GM18870 (cell line): ENCODE measurements around the gene TMEM209.

Experiments used
- ATAC-seq: cut with Tn5 transposase; IDR thresholded peaks from one replicate; pipeline ENCODE4 v1.9.1; 2021; ENCODE audit warnings: moderate library complexity; ENCODE audit not compliant: unreplicated experiment

The TMEM209 gene

DNA sequence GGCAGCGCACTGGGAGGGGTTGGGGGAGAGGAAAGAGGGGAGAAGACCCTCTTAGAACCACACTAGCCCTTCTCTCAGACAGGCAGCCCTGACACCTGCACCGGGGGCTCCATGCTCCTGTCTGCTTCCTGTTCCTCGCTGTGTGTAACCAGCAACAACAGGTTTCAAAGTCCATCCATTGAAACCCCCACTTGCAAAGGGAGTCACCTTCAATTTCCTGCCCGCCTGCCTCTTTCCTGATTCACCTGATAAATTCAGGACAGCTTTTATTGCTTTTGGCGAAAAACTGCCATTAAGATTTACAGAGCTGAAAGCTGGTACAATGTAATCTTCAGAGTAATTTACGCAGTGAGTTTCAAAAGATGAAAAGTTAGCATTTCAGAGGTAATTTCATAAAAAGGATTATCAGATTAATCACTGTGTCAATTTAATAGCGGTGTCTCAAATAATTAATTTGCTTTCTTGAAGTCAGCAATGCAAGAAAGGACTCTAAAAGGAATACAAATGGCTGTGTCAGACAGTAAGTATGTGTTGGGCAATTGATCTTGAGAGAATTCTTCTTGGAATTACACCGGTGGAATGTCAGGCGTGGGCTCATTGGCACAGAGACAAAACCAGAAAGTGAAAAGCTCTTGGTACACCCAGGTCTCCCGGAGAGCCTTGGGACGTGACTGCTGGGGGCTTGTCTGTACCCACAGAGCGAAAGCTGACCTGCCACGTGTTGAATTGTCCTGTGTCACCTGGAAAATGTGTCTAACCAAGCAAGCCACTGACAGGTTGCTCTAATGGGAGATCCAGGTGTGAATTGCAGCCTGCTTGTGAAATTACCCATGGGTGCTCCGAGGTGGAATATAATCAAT is 60.7 kb downstream of the TMEM209 start:
- no peak for ATAC-seq

DNA sequence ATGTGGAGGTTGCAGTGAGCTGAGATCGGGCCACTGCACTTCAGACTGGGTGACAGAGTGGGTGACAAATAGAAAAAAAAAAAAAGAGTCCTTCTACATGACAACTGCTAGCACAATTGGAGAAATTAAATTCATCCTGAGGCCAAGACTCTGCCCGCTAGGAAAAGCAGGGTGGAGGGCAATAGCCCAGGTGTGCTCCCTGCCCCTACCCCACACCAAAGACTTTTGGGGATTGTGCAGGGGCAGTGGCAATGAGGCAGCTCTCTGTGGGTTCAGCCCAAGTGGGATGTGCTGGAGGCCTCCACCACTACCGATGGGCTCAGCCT is 61.3 kb downstream of the TMEM209 start:
- no peak for ATAC-seq

DNA sequence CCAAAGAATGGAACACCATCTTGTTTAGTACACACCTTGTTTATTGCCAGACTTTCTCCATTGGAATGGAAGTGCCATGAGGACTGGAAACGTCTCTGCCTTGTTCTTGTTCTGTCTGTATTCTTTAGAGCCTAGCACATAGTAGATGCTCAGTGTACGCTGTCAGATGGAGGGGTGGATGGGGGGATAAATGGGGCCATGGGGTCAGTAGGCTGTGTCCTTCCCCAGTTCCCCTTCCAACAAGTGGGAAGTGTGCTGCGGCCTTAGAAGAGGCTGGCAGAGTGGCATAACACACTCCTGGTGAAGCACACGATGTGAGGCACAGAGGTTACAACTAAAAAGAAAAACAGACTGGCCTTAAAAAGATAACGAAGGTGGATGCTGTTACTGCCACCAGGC is 61.9 kb downstream of the TMEM209 start:
- no peak for ATAC-seq

DNA sequence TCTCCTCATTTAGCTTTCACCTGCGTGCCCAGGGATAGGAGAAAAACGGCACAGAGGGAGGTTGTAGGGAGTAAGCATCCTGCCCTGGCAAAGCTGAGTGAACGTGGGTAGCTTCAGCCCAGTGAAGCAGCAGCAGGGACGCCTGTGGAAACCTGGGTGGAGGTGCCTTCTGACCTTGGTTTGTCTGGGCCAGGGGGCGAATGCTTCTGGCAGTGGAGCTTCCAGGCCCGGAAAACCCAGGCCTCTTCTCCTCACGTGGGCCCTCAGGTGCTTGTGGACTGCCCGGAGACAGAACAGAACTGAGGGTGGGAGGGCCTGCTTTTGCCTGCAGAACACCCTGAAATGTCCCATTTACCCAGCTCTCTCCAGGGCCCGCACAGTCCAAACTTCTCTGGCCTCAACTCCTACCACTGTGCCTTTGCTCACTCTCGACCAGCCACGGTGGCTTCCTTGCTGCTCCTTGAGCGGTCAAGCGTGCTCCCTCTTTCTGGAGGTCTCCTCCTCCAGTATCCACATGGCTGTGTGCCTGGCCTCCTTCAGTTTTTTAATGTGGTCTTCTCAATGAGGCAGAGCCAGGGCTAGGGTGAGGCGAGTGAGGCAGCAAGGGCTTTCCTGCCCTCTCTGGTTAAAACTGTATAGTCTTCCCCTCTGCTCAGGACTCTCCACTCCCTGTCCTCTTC is 62.4 kb downstream of the TMEM209 start:
- ATAC-seq: no peak

DNA sequence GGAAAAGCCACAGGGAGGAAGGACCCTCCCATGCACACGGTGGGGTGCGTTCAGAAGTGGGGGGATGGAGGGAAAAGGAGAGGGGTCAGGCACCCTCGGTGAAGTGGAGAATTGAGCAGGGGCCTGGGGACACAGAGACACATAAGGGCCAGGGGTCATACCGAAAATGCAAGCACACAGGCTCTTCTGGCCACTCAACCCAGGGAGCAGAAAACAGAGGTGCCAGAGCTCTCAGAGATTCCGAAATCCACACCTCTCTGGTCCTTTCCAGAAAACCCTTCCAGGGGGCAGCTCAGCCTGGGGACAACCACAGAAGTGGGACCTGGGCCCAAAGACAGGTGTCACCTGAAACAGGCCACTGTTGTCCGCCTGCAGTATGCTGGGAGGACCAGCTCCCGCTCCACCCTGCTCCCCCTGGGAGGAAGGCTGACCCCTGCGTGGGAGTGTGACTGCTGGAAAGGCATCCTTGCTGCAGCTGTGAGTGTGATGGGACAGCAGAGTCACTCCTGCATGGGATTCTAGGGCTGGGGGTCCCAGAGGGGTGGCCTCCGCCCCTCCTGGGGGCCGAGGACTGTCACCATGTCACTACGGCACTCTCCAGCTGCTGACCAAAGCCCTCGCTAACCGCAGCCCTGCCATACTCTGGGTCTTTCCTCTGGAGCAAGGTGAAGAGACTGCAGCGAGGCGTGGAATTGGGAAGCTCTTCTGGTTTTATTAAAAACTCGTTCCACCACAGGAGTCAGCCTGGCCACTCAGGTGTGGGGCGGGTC is 63.1 kb downstream of the TMEM209 start:
- ATAC-seq: no peak

DNA sequence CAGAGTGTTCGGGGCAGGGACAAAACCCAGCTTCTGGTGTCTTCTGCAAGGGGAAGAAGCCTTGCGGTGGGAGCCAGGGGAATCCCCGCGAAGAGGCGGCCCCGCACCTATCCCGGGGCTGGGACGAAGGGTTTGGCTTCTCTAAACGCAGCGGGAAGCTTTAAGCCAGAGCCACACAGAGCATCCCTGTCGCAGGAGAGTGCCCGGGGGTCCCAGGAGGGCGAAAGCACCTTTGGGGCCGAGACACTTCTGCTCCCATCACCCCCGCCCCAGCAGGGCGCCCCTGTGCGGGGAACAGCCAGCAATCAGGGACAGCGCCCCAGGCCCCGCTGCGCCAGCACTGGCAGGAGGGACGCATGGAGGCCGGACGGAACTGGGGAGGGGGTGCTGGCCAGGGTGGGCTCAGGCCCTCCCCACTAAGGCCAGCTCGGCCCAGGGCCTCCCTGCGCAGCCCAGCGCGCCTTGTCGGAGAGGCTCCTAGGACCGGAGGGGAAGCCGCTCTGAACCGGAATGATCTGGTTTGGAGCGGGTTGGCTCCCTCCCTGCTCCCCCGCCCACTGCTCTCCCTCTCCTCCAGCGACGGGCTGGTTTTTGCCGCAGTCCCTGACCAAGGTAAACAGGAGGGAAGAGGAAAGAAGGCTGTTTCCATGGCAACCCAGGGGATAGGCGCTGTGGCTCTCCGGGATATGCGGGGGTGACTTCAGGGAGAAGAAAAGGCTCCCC is 63.9 kb downstream of the TMEM209 start:
- no peak for ATAC-seq

DNA sequence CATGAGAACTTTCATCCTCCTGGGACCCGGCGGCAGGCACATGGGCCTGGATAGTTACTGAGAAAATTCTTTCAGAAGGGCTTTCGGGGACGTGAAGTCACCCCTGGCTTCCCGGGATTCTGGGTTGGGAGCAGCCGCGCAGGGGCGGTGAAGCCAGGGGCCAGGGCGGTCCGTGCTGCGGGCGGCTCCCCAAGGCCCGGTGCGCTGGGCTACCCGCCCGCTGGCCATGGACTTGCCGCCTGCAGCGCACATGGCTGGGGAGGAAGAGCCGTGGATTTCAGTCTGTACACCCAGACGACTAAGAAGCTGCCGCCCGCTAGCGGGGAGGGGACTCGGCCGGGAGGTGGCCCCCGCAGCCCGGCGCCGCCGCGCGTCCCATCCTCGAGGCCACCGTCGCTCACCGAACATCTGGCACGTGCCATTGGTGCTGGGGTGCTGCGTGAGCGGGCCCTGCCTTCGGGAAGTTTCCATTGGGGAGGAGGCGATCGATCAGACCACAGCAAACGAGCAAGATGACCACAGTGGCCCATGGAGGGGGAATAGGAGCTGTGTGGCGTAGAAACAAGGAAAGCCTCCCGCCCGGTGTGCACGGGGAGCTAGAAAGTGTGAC is 64.5 kb downstream of the TMEM209 start:
- ATAC-seq: no peak

DNA sequence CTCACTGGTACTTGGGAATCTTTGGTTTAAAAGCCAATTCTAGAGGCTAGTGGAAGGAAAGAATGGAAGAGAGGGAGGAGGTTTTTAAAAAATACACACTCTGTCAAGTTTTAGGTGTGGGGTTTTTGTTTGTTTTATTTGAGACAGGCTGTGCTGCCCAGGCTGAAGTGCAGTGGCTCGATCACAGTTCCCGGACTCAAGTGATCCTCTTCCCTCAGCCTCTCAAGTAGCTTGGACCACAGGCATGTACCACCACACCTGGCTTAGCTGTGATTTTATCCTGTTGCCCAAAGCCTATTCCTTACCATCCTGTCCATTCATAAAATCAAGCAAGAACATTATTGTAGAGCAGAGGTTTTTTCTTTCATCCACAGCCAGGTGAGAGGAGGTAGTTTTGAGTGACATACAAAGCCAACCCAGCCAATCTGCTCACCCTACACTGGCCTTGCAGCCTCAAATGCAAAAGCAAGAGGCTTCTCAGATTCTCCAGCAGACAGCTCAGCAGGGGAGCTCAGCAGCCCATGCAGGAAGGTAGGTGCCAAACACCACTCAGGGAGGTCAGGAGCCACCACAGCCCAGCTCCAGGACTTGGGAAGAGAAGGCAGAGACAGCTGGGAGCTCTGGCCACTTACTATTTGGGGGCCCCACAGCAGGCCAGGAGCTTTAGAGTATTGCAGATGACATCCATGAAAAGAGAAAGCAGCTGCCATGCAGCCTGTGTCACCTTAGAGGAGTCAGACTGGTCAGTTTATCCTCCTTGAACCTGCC is 65.8 kb downstream of the TMEM209 start:
- no peak for ATAC-seq

DNA sequence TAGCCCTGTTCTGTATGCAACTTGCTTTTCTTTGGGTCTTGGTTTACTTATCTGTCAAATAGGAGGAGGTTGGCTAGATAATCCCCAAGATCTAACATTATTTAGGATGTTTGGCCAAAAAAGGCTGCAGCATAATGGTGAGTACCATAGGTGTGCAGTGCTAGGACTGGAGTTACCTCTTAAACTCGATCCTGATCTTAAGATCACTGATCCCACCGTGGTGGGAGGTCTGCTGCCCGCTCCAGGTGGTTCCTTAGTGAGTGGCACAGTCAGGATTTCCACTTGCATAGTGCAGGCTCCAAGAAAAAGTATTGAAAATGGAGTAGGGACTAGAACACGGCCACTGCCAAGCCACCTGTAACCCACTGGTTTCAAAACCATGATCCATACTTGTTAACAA is 68.0 kb downstream of the TMEM209 start:
- no peak for ATAC-seq

DNA sequence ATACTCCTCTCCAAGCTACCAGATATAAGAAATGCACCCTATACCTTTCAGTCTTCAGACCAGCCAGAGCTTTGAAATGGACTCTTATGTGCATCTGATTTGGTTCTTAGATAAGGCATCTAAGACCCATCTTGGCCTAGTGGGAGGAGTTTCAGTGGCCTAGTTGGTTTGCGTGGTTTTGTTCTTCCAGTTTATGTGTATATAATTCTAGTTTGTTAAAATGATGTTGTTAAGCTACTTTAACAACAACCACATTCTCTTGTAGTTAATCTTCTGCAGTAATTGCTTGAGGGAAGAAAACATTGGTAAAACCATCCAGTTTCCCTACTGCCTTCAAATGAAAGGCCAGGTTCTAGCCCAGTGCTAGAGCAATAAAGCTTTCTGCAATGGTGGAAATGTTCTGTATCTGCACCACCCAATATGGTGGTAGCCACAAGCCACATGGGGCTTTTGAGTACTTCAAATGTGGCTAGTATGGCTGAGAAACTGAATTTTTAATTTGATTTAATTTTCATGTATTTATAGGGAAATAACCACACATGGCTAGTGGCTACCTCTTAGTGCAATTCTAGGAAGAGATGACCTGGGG is 68.5 kb downstream of the TMEM209 start:
- ATAC-seq: no peak

DNA sequence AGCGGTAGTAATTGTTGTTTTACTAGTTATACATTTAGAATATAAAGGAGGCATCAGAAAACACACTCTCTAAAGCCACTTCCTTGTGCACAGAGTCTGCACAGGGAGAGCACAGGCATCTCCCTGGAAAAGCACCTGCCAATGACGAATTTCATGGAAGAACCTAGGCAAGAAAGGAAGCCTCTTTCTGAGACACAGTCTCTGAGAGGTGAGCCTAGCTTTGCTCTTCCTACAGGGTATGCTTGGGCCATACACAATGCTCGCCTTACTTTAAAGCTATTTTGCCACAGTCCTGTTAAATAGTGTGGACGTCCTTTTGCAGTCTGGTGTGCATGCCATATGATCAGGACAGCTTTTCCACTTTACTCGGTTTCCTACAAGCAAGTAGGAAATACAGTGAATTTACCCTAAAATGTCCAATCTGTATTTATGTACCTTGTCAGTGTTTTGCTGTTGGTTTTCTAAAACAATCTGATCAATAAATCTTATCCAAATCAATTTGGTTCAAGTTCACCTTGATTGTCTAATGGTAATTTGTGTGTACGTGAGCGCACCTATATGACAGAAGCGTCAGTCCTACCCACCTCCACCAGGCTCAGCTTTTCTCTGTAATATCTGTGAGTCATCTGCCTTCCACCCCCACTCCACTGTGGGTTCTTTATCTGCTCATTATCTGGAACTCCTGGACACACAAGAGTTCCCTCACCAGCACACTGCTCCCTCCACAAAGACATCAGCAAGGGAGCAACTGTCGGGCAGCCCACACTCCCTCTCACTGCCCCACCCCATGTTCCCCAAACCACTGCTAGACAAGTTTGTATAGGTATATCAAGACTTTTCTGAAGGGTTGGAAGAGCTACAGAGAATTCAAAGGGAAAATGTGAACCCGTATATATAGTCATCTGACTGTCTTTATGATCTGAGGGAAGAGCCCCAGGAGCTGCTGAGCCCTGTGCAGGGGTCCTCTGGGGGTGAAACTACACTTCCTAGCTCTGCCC is 69.7 kb downstream of the TMEM209 start:
- ATAC-seq: no peak

DNA sequence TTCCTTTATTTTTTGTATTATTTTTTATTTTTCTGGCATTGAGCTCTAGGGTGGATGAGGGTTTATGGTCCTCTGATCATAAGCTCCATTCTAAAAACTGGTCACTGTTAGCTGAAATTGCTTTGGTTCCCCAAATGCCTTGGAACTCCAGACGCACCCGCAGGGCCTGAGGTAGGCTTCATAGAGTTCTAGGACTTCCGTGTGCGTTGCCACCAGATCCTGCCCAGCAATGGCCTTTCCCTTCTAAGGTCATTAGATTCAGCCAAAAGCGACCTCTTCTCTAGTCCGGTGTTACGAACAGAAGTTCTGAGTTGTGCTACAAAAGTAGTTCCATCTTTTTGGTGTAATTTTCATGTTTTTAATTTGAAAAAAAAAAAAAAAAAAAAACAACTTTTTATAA is 70.5 kb downstream of the TMEM209 start:
- ATAC-seq: no peak

DNA sequence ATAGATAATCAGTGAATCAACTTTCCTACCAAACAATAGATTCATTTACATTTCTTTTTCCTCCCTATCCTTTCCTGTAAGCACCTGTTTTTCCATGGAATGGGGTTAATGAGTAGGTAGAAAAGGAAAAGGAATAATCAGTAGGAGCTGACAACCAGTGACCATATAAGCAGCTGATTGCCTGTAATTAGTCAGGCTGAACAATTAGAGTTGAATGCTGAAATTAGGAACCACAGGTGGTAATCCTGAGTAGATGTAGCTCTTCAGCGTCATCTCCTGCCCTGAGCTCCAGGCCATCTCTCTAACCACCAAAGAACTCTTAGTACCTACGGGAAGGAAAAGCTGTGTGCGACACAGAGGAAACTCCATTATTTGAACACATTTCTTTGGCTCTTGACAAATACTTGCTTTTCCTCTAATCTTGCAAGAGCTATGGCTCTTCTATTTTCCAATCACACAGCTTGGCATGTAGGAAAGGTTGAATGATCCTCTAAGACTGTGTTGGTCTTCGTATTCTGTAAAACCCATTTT is 71.0 kb downstream of the TMEM209 start:
- ATAC-seq: no peak

DNA sequence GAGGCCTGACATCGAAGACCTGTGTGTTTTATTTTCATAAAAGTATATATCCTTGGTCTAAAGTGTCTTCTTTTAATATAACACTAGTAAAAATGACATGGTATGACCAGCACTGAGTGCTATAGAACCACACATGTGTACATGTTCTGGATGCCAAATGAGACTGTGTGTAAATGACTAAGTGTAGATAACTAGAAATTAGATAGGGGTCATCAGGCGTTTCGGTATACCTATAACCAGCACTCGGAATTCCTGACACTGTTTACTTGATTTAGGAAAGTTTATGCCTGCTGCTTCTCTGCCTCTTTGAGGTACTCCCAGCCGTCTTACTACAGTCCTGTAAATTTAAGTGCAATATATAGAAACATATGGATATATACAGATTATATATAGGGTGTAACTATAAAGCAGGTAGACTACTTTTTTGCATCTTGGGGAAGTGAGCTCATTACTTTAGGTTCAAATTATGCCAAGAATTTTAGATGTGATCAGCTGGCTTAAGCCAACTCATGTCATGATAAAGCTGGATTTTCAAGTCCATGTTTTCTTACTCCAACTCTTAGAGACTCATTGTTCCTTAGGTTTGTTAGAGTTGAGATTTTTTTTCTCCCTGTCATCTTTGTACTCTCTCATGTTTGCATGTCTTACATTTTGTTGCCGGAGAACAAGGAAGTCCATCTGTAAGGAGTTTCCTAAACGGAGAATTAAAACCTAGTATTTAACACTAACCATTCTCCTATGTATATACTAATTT is 72.0 kb downstream of the TMEM209 start:
- no peak for ATAC-seq

DNA sequence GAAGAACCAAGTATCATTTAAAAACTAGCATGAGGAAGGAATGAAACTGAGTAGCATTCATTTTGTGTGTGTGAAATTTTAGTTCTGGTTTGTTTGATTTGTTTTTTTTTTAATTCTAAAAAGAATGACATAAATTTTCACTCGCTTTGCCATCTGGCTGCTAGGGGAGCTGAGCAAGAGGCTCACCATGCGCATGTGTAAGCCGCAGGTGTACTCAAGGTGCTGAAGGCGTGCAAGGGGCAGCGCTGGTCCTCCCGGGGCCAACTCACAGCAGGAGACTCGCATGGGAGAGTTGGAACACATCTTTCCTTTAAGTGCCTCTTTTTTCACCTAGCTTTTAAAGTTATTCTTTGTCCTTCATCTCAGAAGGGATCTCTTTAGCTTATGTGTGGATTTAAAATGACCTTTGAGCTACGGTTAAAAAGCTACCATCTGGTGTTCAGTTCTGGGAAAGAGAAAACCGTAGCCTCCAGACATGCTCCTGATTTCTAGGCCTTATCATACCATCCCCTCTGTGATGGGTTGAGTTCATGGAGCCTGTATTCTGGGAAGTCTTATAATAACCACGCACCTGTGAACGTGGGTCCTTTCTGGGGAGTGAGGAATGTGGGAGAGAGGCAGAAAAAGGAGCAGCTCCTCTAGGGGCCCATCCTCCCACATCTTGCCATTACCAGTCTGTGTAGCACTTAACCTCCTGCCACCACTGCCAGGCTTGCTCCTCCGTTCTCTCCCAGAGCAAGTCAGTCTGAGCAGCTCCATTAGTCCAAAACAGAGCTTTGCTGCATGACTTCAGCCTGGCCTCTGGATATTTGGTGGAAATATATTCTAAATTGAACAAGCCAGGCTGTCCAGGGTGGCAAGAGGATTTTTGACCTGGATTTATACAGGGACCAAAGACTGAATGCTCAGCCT is 73.0 kb downstream of the TMEM209 start:
- ATAC-seq: no peak

DNA sequence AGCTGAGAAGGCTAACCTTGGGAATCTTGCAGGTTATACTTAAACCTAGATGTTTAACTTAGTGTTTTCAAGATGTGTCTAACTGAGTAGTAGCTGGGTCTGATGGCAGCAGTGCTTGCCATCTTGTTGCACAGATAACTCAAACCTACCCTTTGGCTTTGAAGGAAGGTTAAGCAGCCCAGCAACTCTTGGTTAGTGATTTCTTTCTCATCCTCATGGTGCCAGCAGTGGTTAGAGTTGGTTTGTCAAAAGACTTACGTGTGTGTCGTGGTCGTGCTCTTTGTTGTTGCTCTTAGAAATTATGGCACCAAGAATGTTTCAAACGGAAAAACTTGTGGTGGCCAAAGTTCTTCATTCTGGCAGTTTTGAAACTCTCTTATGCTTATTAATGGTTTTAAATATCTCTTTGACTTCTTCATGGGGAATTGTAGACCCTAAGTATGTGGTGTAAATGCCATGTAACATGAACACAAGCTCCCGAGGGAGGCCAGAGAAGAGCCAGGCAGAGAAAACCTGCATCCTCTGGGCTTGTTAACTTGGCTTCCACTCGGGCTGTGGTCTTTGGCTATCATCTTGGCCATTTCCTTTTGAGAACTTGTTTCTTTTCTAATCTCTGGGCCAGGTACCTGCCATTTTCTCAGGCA is 73.9 kb downstream of the TMEM209 start:
- ATAC-seq: no peak
